Kidney epithelial cell (primary cell): ENCODE results near the gene SEC61A1. TPM values are rescaled to one million over a fixed set of nuclear protein-coding genes. Genes with fewer than 3 reads are reported as not detected.

ENCODE experiments used
- DNase-seq: peaks from one replicate; pipeline ENCODE4 v3.0.0-alpha.2; 2010; ENCODE audit warnings: low read depth
- H3K27me3 ChIP-seq: 2 replicates; pipeline ENCODE4 v1.6.0; 2011; ENCODE audit warnings: low read length; ENCODE audit not compliant: control insufficient read depth, insufficient read depth
- H3K36me3 ChIP-seq: 2 replicates; pipeline ENCODE4 v1.5.1; 2011; ENCODE audit warnings: low read length; ENCODE audit not compliant: control insufficient read depth, insufficient read depth
- H3K4me3 ChIP-seq: 2 replicates; pipeline ENCODE4 v1.5.1; 2011; ENCODE audit warnings: low read depth, mild to moderate bottlenecking, control low read depth, low read length
- CTCF ChIP-seq: IDR thresholded peaks from 2 replicates; pipeline ENCODE4 v1.5.1; 2011; ENCODE audit warnings: mild to moderate bottlenecking, moderate library complexity, low read length, control low read depth, inconsistent platforms; ENCODE audit not compliant: insufficient read depth, poor library complexity, severe bottlenecking
- total RNA-seq: library from RNA; depleted of rRNA; stranded (reverse); fragments of >200 nt; gene quantifications from 2 replicates; pipeline ENCODE4 v1.2.3, GENCODE V29; 2015

The SEC61A1 gene
- total RNA-seq, 1 donor from 2014 or later: 350 TPM

GRCh38 chr3:128081226-128081625, 29.0 kb downstream of the SEC61A1 start:
- no peak for TF ChIP-seq CTCF

GRCh38 chr3:128081846-128082245, 29.6 kb downstream of the SEC61A1 start:
- Histone ChIP-seq H3K36me3 (peaks cover 2% of the 10 kb centered on the region), H3K27me3 (no peaks in the 10 kb centered on the region), H3K4me3 (no peak overlapping the region)
- DNase-seq: peak; percentile 78
- TF ChIP-seq CTCF: no peak

More at GRCh38 chr3:128081226-128081625, 29.0 kb downstream of the SEC61A1 start:
- no peak overlapping the region for H3K4me3 ChIP-seq
- peaks cover 5% of the 10 kb centered on the region for H3K27me3 ChIP-seq
- peaks cover 2% of the 10 kb centered on the region for H3K36me3 ChIP-seq
- no peak for DNase-seq

GRCh38 chr3:128082546-128082945, 30.3 kb downstream of the SEC61A1 start:
- Histone ChIP-seq H3K27me3 (no peaks in the 10 kb centered on the region), H3K4me3 (no peak overlapping the region), H3K36me3 (peaks cover 2% of the 10 kb centered on the region)
- no peak for DNase-seq
- no peak for TF ChIP-seq CTCF

- Histone ChIP-seq H3K27me3 (no peaks in the 10 kb centered on the region), H3K4me3 (no peak overlapping the region), H3K36me3 (peaks cover 2% of the 10 kb centered on the region)
- no peak for TF ChIP-seq CTCF
- DNase-seq: no peak
These were observed 31.2 kb downstream of the SEC61A1 start for GRCh38 chr3:128083396-128083795.

GRCh38 chr3:128083980-128084674, 31.9 kb downstream of the SEC61A1 start:
- no peak for DNase-seq
- Histone ChIP-seq H3K27me3 (no peaks in the 10 kb centered on the region), H3K4me3 (no peak overlapping the region), H3K36me3 (peaks cover 2% of the 10 kb centered on the region)
- TF ChIP-seq CTCF: no peak

GRCh38 chr3:128084675-128085021, 32.4 kb downstream of the SEC61A1 start:
- TF ChIP-seq CTCF: no peak
- peaks cover 1% of the 10 kb centered on the region for H3K36me3 ChIP-seq
- no peak overlapping the region for H3K4me3 ChIP-seq
- no peaks in the 10 kb centered on the region for H3K27me3 ChIP-seq
- DNase-seq: no peak
